NB4 (cell line): ENCODE measurements around the gene E2F8.

Experiments used
- DNase-seq: peaks from one replicate; pipeline ENCODE4 v3.0.0; 2010; ENCODE audit warnings: low read depth
- H3K4me3 ChIP-seq: one replicate; pipeline ENCODE4 v1.5.1; 2011; ENCODE audit warnings: mild to moderate bottlenecking, low read depth, low read length, moderate library complexity
- MYC ChIP-seq: IDR thresholded peaks from 2 replicates; pipeline ENCODE4 v1.6.1; 2011; ENCODE audit warnings: low read depth, low read length
- POLR2A ChIP-seq: IDR thresholded peaks from 2 replicates; pipeline ENCODE4 v1.6.1; 2011; ENCODE audit warnings: mild to moderate bottlenecking; ENCODE audit not compliant: insufficient read length; ENCODE audit errors: extremely low read depth
- TF ChIP-seq, protein P1 (sequence below): IDR thresholded peaks from one replicate; pipeline ENCODE4 v1.5.1; 2012; ENCODE audit warnings: low read depth, low read length
- TF ChIP-seq, protein P2 (sequence below): IDR thresholded peaks from 2 replicates; pipeline ENCODE4 v1.6.1; 2011; ENCODE audit warnings: low read depth, low read length

E2F8 gene

DNA sequence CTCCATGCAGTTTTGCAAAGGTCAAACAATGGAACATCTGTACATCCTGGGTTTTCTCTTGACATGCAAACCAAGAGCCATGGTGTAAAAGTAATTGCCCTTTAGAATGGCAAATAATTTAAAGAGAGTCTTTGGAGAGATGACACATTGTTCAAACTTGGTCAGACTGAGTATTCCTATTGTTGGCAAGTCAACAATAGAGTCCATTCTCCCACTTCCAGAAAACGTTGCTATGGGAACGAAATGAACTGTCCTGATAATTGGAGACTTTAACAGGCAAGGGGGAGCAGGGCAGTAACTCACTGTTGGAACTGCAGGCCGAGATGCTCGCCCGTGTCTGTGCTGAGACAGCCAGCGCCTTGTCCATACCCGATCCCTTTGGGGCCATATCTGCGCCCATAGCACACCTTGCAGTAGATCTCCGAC is 52.9 kb downstream of the E2F8 start:
- TF ChIP-seq, protein P1, sequence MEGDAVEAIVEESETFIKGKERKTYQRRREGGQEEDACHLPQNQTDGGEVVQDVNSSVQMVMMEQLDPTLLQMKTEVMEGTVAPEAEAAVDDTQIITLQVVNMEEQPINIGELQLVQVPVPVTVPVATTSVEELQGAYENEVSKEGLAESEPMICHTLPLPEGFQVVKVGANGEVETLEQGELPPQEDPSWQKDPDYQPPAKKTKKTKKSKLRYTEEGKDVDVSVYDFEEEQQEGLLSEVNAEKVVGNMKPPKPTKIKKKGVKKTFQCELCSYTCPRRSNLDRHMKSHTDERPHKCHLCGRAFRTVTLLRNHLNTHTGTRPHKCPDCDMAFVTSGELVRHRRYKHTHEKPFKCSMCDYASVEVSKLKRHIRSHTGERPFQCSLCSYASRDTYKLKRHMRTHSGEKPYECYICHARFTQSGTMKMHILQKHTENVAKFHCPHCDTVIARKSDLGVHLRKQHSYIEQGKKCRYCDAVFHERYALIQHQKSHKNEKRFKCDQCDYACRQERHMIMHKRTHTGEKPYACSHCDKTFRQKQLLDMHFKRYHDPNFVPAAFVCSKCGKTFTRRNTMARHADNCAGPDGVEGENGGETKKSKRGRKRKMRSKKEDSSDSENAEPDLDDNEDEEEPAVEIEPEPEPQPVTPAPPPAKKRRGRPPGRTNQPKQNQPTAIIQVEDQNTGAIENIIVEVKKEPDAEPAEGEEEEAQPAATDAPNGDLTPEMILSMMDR = no peak
- no peak for TF ChIP-seq POLR2A
- TF ChIP-seq, protein P2, sequence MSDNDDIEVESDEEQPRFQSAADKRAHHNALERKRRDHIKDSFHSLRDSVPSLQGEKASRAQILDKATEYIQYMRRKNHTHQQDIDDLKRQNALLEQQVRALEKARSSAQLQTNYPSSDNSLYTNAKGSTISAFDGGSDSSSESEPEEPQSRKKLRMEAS = no peak
- TF ChIP-seq MYC = no peak
- no peak for DNase-seq
- no peak overlapping the region for H3K4me3 ChIP-seq

DNA sequence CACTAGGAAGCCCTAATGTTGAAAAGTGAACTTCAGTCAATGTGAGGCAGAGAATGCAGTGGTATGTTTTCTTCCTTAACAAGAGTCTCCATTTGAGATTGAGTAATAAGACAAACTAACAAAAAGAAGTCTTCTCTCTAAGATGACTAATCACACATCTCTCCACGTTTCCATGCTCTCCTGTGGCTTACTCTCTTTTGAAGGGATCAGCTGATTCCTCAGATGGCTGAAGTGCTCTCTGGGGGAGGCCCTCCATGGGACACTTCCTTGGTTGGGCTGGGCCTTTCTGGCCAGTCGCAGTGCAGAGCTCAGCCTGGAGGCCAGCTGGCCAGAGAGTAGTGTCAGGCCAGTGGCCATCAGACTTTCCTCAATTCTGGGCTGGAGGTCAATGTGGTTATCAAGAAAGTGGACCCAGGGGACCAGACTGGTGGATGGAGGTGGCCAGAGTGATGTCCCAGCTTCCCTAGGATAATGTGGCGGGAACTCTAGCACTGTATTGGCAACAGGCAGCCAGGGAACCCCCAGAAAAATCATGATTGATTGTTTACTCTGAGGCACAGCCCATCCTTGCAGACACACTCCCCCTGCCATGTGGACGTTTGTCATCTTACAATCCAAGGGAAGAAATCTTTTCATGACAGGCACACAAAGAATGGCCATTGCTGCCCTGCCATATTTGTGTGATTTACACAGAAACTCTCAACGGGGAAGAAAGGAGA is 53.5 kb downstream of the E2F8 start:
- TF ChIP-seq POLR2A (no peak), MYC (no peak)
- TF ChIP-seq, protein P2 = no peak
- TF ChIP-seq, protein P1 = no peak
- no peak overlapping the region for H3K4me3 ChIP-seq
- DNase-seq = no peak

DNA sequence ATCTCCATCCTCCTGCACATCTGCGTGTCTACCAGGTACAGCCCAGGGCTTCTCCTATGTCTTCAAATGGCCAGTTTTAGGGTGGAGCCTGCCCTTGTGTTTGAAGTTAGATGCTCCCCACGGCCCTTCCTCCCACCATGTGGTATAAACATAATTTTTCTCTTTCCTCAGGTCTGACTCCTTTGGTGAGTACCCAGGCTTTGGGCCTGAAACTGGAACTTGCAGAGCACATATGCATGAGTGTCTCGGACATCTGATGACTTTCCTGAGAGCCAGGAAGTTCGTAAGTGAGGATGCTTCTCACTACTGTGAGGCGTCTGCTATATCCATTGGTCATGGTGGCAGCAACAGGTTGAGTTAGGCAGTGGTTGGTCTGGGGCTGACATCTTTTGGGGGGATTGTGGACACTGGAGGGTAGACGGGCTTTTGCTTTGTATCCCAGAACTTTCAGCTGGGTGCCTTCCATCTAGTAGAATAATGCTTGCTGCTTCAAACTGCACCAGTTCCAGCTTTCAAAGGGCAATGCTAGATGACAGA is 55.2 kb downstream of the E2F8 start:
- no peak overlapping the region for H3K4me3 ChIP-seq
- no peak for TF ChIP-seq MYC
- DNase-seq = no peak

DNA sequence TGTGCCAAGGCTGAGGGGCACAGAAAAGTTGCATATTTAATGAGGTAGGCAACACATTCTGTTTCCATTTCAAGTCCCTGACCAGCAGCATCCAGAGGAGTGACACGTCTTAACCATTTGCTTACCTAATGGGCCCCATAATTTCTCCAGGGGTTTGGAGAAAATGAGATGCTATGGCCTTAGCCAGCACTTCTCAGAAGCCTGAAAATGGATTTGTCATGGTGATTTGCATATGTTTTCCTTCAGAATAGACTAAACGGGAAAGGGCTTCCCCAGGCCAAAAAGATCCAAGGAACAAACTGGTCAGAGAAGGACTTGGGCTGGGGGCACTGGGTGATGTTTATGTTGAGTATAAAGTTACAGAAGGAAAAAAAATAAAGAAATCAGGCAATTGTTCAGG is 55.7 kb downstream of the E2F8 start:
- TF ChIP-seq, protein P1 = no peak
- TF ChIP-seq POLR2A = no peak
- TF ChIP-seq, protein P2 = no peak
- no peak for TF ChIP-seq MYC
- H3K4me3 ChIP-seq = no peak overlapping the region
- DNase-seq = no peak

DNA sequence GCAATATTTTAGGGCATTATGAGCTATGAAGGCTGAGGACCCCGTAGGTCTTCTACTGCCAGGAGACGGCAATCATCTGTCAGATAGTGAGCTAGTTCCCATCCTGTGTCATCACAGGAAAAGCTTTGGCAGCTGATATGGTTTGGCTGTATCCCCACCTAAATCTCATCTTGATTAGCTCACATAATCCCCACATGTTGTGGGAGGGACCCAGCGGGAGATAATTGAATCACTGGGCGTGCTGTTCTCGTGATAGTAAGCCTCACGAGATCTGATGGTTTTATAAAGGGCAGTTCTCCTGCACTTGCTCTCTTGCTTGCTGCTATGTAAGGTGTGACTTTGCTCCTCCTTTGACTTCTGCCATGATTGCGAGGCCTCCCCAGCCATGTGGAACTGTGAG is 57.1 kb downstream of the E2F8 start:
- TF ChIP-seq, protein P2 = no peak
- no peak for TF ChIP-seq MYC
- no peak overlapping the region for H3K4me3 ChIP-seq
- no peak for DNase-seq

DNA sequence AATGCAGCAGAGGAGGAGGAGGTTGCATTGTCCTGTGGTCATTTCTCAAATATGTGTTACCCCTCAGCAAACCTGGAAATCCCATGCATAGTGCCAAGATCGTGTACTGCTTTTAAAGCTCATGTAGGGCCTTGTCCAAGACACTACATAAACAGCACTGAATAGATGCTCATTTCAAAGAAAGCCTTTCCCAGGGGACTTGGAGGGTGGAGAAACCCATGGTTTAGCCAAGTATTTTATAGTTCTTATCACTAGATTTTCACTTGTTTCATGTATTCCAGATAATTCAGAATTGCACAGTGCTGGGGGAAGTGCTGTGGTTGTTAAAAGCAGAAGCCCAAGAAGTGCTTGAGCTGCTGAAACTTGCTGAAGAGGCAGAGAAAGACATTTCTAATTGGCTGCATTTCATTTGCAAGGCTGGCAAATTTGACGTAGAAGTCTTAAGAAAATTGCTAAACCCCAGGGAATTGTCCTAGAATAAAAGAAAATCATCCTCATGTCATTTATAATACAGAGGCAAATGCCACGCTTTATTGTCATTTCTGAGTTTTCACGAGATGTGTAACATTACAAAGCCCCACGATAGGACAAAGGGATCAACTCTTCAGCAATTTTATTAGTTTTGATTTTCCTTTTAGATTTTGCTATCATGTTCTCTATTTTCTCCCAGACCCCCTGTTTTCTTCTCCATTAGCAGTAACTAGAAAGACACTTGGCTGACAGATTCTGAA is 59.0 kb downstream of the E2F8 start:
- DNase-seq = peak; percentile 7
- TF ChIP-seq, protein P2 = no peak
- no peak for TF ChIP-seq MYC
- TF ChIP-seq POLR2A = no peak
- TF ChIP-seq, protein P1 = no peak
- no peak overlapping the region for H3K4me3 ChIP-seq
